Muscle layer of duodenum (tissue), 2 donors: ENCODE results near the gene DDX21.
"Not testable (repeated sequence)": the region's sequence is repeated elsewhere in the genome, so short reads cannot be mapped to it uniquely, and the experiment has no call there.

ENCODE experiments used
- H3K27ac ChIP-seq: one replicate; pipeline ENCODE4 v1.7.0; 2013; ENCODE audit warnings: mild to moderate bottlenecking, low read length
- H3K27me3 ChIP-seq: one replicate; pipeline ENCODE4 v1.7.0; 2013; ENCODE audit warnings: low read depth, mild to moderate bottlenecking, control low read depth, low read length
- H3K36me3 ChIP-seq, 2 donors: one replicate each; pipeline ENCODE4 v1.7.0; 2013; ENCODE audit warnings: low read length in 2 of 2, control low read depth in 1 of 2, mild to moderate bottlenecking in 1 of 2; ENCODE audit not compliant: insufficient read depth in 2 of 2, control insufficient read depth in 1 of 2
- H3K4me1 ChIP-seq, 2 donors: one replicate each; pipeline ENCODE4 v1.7.0; 2013; ENCODE audit warnings: low read length in 2 of 2, mild to moderate bottlenecking in 2 of 2, control low read depth in 1 of 2, moderate library complexity in 1 of 2; ENCODE audit not compliant: insufficient read depth in 2 of 2, control insufficient read depth in 1 of 2
- H3K4me3 ChIP-seq, 2 donors: one replicate each; pipeline ENCODE4 v1.7.0; 2013; ENCODE audit warnings: low read length in 2 of 2, low read depth in 1 of 2, mild to moderate bottlenecking in 1 of 2
- H3K9me3 ChIP-seq, 2 donors: one replicate each; pipeline ENCODE4 v1.7.0; 2013; ENCODE audit warnings: low read length in 2 of 2, control low read depth in 1 of 2, mild to moderate bottlenecking in 1 of 2; ENCODE audit not compliant: control insufficient read depth in 1 of 2
- donor health status: healthy.

DDX21 gene

GRCh38 chr10:68988530-68989316 is 32.8 kb downstream of the DDX21 start, which contains the start of gene KIFBP:
KIFBP (plus strand) TSS chr10:68988803; CDS start chr10:68988833, 30 bp downstream.
- Histone ChIP-seq H3K9me3 (no peaks in the 10 kb centered on the region), H3K27ac (peak within 1 kb of the TSS; percentile 35), H3K4me1 (peaks cover 7 to 22% of the 10 kb centered on the region in 2 donors), H3K36me3 (peaks cover 5 to 6% of the 10 kb centered on the region in 2 donors), H3K27me3 (no peaks in the 10 kb centered on the region), H3K4me3 (peak within 1 kb of the TSS; percentile 96 to 99)

DNA sequence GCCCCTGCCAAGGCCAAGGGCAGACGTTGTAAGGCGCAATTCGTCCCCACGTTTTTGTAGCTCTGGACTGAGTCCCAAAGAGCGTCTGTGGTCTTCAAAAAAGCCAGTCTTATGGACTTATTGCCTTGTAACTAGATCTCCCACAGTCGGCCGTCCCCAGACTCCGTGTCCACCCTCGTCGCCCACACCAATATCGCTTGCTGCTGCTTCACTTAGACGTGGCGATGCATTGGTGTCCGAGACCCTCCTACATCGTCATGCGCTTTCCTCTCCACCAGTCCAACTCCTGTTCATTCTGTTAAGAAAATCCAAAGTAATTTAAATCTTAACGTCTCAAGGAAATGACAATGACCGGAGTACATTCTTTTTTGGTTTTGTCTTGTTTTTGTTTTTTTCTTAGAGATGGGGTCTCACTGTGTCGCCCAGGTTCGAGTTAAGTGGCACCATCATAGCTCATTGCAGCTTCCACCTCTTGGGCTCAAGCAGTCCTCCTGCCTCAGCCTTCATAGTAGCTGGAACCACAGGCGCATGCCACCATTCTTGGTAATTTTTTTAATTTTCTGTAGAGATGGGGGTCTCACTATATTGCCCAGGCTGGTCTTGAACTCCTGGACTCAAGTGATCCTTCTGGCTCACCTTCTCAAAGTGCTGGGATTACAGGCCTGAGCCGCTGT is 33.5 kb downstream of the DDX21 start:
- Histone ChIP-seq H3K4me3 (peak overlapping the region; percentile 96 to 99), H3K4me1 (peaks cover 7 to 22% of the 10 kb centered on the region in 2 donors), H3K27me3 (no peaks in the 10 kb centered on the region), H3K9me3 (no peaks in the 10 kb centered on the region), H3K27ac (peak overlapping the region; percentile 35), H3K36me3 (peaks cover 2 to 5% of the 10 kb centered on the region in 2 donors)

- Histone ChIP-seq H3K4me1 (peaks cover 7 to 21% of the 10 kb centered on the region in 2 donors), H3K27me3 (no peaks in the 10 kb centered on the region), H3K9me3 (no peaks in the 10 kb centered on the region), H3K36me3 (no peaks in the 10 kb centered on the region), H3K27ac (peak overlapping the region; percentile 61), H3K4me3 (peak overlapping the region in 1 of 2 donors; percentile 7)
Observed at GRCh38 chr10:68992636-68993440, 36.9 kb downstream of the DDX21 start.

DNA sequence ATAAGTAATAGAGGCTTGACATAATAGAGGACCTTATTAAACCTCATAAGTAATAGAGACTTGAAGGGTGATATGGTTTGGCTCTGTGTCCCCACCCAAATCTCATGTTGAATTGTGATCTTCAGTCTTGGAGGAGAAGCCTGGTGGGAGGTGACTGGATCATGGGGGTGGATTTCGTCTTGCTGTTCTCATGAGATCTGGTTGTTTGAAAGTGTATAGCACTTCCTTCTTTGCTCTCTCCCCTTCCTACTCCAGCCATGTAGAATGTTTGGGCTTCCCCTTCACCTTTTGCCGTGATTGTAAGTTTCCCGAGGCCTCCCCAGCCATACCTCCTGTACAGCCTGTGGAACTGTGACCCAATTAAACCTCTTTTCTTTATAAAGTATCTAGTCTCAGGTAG is 41.2 kb downstream of the DDX21 start:
- Histone ChIP-seq H3K27ac (no peak overlapping the region), H3K9me3 (no peaks in the 10 kb centered on the region), H3K36me3 (peaks cover 5 to 18% of the 10 kb centered on the region in 2 donors), H3K27me3 (no peaks in the 10 kb centered on the region), H3K4me1 (peaks cover 6 to 7% of the 10 kb centered on the region in 2 donors), H3K4me3 (no peak overlapping the region)

- Histone ChIP-seq H3K27ac (no peak overlapping the region), H3K9me3 (no peaks in the 10 kb centered on the region), H3K36me3 (peaks cover 12 to 52% of the 10 kb centered on the region in 2 donors), H3K4me1 (peaks cover 0 to 3% of the 10 kb centered on the region in 2 donors), H3K27me3 (no peaks in the 10 kb centered on the region), H3K4me3 (no peak overlapping the region)
Observed at GRCh38 chr10:69004821-69005220, 48.9 kb downstream of the DDX21 start.

GRCh38 chr10:69005704-69006485 is 49.9 kb downstream of the DDX21 start:
- no peak overlapping the region for H3K27ac ChIP-seq
- no peaks in the 10 kb centered on the region for H3K9me3 ChIP-seq
- H3K36me3 ChIP-seq, result peaks cover 14 to 49% of the 10 kb centered on the region in 2 donors
- no peaks in the 10 kb centered on the region for H3K27me3 ChIP-seq
- no peak overlapping the region for H3K4me3 ChIP-seq
- H3K4me1 ChIP-seq, result peaks cover 0 to 3% of the 10 kb centered on the region in 2 donors

- Histone ChIP-seq H3K27me3 (no peaks in the 10 kb centered on the region), H3K27ac (no peak overlapping the region), H3K9me3 (no peaks in the 10 kb centered on the region), H3K4me1 (peaks cover 0 to 3% of the 10 kb centered on the region in 2 donors), H3K36me3 (peaks cover 14 to 43% of the 10 kb centered on the region in 2 donors), H3K4me3 (no peak overlapping the region)
Observed at GRCh38 chr10:69007260-69007659, 51.3 kb downstream of the DDX21 start.

DNA sequence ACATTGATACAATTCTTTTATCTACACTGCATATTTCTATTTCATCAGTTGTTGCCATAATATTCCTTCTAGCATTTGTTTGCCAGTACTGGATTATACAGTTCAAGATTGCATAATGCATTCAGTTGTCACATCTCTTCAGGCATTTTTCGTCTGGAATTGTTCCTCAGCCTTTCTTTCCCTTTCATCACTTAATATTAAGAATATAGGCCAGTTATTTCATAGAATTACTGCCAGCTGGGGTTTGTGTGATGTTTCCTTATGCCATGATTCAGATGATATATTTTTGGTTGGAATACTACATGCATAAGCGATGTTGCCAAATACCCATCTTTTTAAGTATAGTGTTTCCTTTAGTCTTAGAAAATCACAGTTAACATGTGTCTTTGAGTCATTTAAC is 53.4 kb downstream of the DDX21 start:
- Histone ChIP-seq H3K27me3 (no peaks in the 10 kb centered on the region), H3K36me3 (peaks cover 21 to 50% of the 10 kb centered on the region in 2 donors), H3K4me1 (peaks cover 0 to 3% of the 10 kb centered on the region in 2 donors), H3K27ac (no peak overlapping the region), H3K4me3 (no peak overlapping the region), H3K9me3 (no peaks in the 10 kb centered on the region)

DNA sequence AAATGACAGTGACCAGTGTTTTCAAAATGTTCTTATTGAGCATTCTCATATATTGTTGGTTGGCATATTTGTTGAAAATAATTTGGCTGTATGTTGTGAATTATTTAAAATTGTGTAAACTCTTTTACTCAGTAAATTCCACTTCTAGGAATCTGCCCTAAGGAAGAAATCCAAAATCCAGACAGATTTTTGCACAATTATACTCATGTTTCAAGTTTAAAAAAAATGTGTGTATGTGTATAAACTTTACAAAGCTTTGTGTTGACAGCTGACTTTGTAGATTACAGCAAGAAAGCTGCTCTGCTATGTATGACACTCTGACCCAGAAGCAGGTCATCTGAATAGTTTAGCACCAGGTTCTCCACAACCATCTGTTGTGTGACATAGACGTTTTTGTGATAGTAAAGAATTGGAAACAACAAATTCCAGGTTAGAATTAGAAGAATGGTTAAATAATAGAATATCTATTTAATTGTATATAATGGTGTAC is 54.2 kb downstream of the DDX21 start:
- H3K9me3 ChIP-seq, result no peaks in the 10 kb centered on the region
- no peak overlapping the region for H3K27ac ChIP-seq
- no peaks in the 10 kb centered on the region for H3K4me1 ChIP-seq
- no peak overlapping the region for H3K4me3 ChIP-seq
- H3K27me3 ChIP-seq, result no peaks in the 10 kb centered on the region
- peaks cover 21 to 54% of the 10 kb centered on the region in 2 donors for H3K36me3 ChIP-seq

DNA sequence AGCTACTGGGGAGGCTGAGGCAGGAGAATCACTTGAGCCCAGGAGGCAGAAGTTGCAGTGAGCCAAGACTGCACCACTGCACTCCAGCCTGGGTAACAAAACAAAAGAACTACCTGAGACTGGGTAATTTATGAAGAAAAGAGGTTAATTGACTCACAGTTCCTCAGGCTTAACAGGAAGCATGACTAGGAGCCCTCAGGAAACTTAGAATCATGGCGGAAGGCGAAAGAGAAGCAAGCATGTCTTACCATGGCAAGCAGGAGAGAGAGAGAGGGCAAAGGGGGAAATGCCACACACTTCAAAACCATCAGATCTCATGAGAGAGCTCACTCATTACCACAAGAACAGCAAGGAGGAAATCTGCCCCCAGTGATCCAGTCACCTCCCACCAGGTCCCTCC is 56.8 kb downstream of the DDX21 start:
- not testable (repeated sequence) for H3K9me3 ChIP-seq, H3K4me1 ChIP-seq, H3K27me3 ChIP-seq, H3K27ac ChIP-seq, H3K4me3 ChIP-seq
- H3K36me3 ChIP-seq, result peaks cover 26 to 62% of the 10 kb centered on the region in 2 donors
